HL-60 (cell line): Measurements from ENCODE around the gene FKRP.

Experiments
- DNase-seq, 2 experiments: peaks; one replicate each; pipeline ENCODE4 v3.0.0-alpha.2; 2010 to 2020; ENCODE audit warnings: low read depth in 1 of 2, low spot score in 1 of 2
- H3K27ac ChIP-seq: fragments of 250-450 bp; sonication (Bioruptor Pico); replicated peaks from 2 replicates; pipeline ENCODE4 v1.5.1; 2020; ENCODE audit warnings: mild to moderate bottlenecking, moderate library complexity
- H3K27me3 ChIP-seq: fragments of 250-450 bp; sonication (Bioruptor Pico); 2 replicates; pipeline ENCODE4 v1.5.1; 2021; ENCODE audit warnings: mild to moderate bottlenecking, moderate library complexity; ENCODE audit not compliant: insufficient read depth, poor library complexity, severe bottlenecking
- H3K4me3 ChIP-seq: replicated peaks from 2 replicates; pipeline ENCODE4 v1.5.1; 2011; ENCODE audit warnings: mild to moderate bottlenecking, control low read depth, low read length; ENCODE audit not compliant: insufficient read depth
- GABPA ChIP-seq: IDR thresholded peaks from 2 replicates; pipeline ENCODE4 v1.6.1; 2012; ENCODE audit warnings: low read depth
- POLR2AphosphoS5 ChIP-seq: IDR thresholded peaks from 2 replicates; pipeline ENCODE4 v1.6.1; 2012; ENCODE audit warnings: low read depth
- SPI1 ChIP-seq: IDR thresholded peaks from 2 replicates; pipeline ENCODE4 v1.6.1; 2012; ENCODE audit warnings: low read depth, mild to moderate bottlenecking, borderline replicate concordance
- TF ChIP-seq, protein P1 (sequence below): IDR thresholded peaks from 2 replicates; pipeline ENCODE4 v1.6.1; 2012; ENCODE audit warnings: low read depth; ENCODE audit not compliant: insufficient replicate concordance
- TF ChIP-seq, protein P2 (sequence below): IDR thresholded peaks from one replicate; pipeline ENCODE4 v1.5.1; 2011; ENCODE audit warnings: low read length, control low read depth, inconsistent platforms; ENCODE audit not compliant: insufficient read depth

The FKRP gene

DNA sequence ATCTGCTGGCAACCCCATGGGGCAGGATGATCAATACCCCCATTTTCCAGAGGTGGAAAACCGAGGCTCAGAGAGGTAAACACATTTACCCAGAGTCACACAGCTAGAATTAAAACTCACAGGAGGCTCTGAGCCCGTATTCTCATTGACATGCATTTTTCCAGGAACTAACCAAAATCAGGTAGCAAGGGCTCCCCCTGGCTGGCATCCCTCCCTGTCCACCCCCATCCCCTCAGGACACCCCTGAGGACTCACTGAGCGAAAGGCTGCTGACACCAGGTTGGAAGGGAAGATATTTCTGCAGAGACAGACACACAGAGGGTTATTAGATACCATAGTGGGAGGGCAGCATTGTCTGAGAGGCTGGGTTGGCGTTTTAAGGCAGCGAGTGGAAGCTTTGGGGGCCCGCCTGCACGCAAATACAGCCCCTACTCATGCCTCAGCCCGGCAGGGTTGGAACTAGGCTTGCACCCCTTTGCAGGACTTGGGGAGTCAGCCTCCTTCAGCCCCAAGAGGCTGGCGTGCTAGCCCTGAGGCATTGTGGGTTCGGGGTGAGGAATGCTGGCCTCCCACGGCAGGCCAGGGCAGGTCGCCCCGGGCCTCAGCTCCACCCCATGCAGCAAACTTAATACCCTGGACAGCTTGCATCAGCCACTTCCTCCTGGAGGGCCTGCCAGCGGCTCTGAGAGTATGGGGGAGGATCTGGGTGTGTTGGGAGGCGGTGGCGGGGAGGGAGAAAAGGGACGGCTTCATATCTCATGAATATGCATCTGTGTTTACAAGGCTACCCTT is 38.6 kb downstream of the FKRP start:
- TF ChIP-seq, protein P1, sequence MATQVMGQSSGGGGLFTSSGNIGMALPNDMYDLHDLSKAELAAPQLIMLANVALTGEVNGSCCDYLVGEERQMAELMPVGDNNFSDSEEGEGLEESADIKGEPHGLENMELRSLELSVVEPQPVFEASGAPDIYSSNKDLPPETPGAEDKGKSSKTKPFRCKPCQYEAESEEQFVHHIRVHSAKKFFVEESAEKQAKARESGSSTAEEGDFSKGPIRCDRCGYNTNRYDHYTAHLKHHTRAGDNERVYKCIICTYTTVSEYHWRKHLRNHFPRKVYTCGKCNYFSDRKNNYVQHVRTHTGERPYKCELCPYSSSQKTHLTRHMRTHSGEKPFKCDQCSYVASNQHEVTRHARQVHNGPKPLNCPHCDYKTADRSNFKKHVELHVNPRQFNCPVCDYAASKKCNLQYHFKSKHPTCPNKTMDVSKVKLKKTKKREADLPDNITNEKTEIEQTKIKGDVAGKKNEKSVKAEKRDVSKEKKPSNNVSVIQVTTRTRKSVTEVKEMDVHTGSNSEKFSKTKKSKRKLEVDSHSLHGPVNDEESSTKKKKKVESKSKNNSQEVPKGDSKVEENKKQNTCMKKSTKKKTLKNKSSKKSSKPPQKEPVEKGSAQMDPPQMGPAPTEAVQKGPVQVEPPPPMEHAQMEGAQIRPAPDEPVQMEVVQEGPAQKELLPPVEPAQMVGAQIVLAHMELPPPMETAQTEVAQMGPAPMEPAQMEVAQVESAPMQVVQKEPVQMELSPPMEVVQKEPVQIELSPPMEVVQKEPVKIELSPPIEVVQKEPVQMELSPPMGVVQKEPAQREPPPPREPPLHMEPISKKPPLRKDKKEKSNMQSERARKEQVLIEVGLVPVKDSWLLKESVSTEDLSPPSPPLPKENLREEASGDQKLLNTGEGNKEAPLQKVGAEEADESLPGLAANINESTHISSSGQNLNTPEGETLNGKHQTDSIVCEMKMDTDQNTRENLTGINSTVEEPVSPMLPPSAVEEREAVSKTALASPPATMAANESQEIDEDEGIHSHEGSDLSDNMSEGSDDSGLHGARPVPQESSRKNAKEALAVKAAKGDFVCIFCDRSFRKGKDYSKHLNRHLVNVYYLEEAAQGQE, result peak; percentile 8
- TF ChIP-seq SPI1 (peak; percentile 95), GABPA (no peak), POLR2AphosphoS5 (peak; percentile 85)
- TF ChIP-seq, protein P2, sequence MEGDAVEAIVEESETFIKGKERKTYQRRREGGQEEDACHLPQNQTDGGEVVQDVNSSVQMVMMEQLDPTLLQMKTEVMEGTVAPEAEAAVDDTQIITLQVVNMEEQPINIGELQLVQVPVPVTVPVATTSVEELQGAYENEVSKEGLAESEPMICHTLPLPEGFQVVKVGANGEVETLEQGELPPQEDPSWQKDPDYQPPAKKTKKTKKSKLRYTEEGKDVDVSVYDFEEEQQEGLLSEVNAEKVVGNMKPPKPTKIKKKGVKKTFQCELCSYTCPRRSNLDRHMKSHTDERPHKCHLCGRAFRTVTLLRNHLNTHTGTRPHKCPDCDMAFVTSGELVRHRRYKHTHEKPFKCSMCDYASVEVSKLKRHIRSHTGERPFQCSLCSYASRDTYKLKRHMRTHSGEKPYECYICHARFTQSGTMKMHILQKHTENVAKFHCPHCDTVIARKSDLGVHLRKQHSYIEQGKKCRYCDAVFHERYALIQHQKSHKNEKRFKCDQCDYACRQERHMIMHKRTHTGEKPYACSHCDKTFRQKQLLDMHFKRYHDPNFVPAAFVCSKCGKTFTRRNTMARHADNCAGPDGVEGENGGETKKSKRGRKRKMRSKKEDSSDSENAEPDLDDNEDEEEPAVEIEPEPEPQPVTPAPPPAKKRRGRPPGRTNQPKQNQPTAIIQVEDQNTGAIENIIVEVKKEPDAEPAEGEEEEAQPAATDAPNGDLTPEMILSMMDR, result no peak
- H3K27me3 ChIP-seq, result no peaks in the 10 kb centered on the region
- DNase-seq, result peak; percentile 81 to 97
- H3K4me3 ChIP-seq, result peak overlapping the region; percentile 88
- H3K27ac ChIP-seq, result peak overlapping the region; percentile 96

DNA sequence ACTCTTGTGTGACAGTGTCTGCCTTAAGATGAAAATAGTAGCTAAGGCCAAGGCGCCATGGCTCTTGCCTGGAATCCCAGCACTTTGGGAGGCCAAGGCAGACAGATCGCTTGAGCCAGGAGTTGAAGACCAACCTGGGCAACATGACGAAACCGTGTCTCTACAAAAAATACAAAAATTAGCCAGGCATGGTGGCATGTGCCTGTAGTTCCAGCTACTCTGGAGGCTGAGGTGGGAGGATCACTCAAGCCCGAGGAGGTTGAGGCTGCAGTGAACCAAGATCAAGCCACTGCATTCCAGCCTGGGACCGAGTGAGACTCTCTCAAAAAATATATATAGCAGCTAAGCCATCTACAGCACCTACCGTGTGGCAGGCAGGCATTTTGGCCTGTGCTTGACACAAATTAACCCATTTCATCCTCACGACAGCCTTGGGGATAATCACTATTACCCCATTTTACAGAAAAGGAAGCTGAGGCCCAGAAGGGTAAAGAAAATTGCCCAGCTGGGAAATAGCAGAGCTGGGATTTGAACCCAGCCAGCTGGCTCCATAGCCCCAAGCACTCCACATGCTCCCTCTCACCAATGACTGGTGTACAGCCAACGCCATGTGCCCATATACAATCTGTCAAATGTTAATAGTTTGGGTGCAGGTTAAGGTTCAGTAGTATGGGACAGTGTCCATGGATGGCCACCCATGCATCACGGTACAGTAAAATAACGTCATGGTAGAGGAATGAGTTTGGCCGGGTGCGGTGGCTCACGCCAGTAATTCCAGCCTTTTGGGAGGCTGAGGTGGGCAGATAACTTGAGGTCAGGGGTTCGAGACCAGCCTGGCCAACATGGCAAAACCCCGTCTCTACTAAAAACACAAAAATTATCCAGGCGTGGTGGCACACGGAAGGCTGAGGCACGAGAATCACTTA is 39.5 kb downstream of the FKRP start:
- no peaks in the 10 kb centered on the region for H3K27me3 ChIP-seq
- no peak for DNase-seq
- TF ChIP-seq POLR2AphosphoS5 (no peak; the same call in 1 of the 2 replicates), GABPA (no peak), SPI1 (no peak)
- TF ChIP-seq, protein P1, result no peak
- TF ChIP-seq, protein P2, result no peak
- peak overlapping the region; percentile 96 for H3K27ac ChIP-seq
- H3K4me3 ChIP-seq, result peak overlapping the region; percentile 88

DNA sequence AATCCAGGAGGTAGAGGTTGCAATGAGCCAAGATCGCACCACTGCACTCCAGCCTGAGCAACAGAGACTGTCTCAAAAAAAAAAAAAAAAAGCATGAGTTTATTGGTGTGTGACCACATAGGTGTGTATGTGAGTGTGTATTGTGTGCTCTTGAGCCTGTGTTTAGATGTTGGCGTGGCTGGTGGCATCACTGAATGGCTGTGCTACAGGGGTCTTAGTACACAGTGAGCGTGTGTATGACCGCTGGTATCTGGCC is 40.1 kb downstream of the FKRP start:
- Histone ChIP-seq H3K27ac (peak overlapping the region; percentile 96), H3K4me3 (peak overlapping the region; percentile 88), H3K27me3 (no peaks in the 10 kb centered on the region)
- TF ChIP-seq, protein P2, result no peak
- TF ChIP-seq, protein P1, result no peak
- no peak for TF ChIP-seq POLR2AphosphoS5
- TF ChIP-seq GABPA, result no peak
- TF ChIP-seq SPI1, result no peak
- no peak for DNase-seq
